Lower leg skin (tissue), 3 donors: ENCODE measurements around the gene FAM228B.

Source experiments
- POLR2A ChIP-seq, 2 donors: fragments of 450-650 bp; IDR thresholded peaks; one replicate each; pipeline ENCODE4 v1.6.1; 2016 to 2017; ENCODE audit warnings: antibody characterized with exemption in 2 of 2, mild to moderate bottlenecking in 1 of 2, moderate library complexity in 1 of 2
- TF ChIP-seq, protein P1 (sequence below), 3 donors: fragments of 450-650 bp; IDR thresholded peaks; one replicate each; pipeline ENCODE4 v1.5.1; 2016; ENCODE audit warnings: antibody characterized with exemption in 3 of 3, mild to moderate bottlenecking in 3 of 3, moderate library complexity in 2 of 3

DNA sequence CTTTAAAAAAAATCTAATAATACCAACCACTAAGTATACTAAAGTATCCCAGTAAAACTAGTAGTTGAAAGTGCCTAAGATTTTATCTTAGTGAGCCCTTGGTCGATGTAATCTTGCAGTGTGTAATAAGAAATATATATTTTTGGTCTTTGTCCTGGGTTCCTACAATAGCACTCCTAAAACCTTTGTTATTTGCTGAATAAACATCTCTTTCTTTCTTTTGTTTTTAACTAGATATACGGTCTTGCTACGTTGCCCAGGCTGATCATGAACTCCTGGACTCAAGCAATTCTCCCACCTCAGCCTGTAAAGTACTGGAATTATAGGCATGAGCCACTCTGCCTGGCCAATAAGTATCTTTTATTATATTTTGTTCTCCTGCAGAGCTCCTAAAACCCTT lies 36.2 kb upstream of the FAM228B start:
- TF ChIP-seq, protein P1, sequence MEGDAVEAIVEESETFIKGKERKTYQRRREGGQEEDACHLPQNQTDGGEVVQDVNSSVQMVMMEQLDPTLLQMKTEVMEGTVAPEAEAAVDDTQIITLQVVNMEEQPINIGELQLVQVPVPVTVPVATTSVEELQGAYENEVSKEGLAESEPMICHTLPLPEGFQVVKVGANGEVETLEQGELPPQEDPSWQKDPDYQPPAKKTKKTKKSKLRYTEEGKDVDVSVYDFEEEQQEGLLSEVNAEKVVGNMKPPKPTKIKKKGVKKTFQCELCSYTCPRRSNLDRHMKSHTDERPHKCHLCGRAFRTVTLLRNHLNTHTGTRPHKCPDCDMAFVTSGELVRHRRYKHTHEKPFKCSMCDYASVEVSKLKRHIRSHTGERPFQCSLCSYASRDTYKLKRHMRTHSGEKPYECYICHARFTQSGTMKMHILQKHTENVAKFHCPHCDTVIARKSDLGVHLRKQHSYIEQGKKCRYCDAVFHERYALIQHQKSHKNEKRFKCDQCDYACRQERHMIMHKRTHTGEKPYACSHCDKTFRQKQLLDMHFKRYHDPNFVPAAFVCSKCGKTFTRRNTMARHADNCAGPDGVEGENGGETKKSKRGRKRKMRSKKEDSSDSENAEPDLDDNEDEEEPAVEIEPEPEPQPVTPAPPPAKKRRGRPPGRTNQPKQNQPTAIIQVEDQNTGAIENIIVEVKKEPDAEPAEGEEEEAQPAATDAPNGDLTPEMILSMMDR (IDR thresholded peaks at IDR 0.05) = no peak
- no peak for TF ChIP-seq POLR2A (IDR thresholded peaks at IDR 0.05)
